NCI-H1092 (cell line): ENCODE measurements around the gene TGFB1.

Experiments used
- DNase-seq: peaks from one replicate; lab custom pipeline; 2025; lab: John Stamatoyannopoulos, UW

The TGFB1 gene

DNA sequence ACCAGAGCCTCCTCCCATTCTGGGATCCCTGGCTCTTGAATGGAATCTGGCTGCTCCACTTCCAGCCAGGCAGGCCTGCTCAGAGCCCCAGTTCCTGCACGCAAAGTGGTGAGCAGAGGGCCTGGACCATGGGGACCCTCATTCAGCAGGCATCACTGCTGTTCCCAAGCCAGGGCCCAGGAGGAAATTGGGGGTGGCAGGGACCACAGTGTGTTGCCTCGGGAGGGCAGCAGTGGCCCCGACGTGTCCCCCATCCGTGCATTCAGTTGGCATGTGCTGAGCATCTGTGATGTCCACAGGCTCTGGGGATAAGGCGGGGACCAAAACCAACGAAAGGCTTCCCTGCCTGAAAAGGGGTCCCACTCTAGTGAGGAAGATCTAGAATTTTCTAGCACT lies 32.5 kb downstream of the TGFB1 start:
- DNase-seq: no peak

DNA sequence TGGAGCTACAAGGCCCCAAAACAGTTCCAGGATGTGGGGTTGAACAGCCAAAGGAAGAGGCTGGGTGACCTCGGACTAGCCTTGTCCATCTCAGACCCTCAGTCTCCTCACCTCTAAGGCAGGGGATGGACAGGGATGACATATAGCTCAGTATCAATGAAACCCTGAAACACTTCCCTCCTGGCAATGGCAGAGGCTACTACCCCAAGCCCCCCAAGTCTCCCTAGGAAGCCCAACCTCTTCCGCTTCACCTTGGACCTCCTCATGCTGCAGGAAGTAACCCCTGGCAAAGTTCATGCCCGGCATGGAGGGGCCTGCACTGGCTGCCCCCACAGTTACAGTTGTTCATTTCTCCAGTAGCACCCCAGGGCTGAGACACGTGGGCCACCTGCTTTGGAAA lies 33.2 kb downstream of the TGFB1 start:
- no peak for DNase-seq

DNA sequence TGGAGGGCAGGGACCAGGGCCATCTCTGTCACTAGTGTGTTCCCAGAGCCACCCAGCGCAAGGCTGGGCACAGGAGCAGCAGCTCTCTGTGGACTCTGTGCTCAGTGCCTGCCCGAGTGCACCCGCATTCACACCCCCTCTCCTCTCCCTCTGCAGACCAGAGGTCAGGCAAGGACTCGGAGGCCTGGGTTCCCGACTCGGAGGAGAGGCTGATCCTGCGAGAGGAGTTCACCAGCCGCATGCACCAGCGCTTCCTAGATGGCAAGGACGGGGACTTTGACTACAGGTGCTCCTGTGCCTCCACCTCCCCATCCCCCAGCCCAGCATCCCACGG lies 33.6 kb downstream of the TGFB1 start:
- DNase-seq: no peak

DNA sequence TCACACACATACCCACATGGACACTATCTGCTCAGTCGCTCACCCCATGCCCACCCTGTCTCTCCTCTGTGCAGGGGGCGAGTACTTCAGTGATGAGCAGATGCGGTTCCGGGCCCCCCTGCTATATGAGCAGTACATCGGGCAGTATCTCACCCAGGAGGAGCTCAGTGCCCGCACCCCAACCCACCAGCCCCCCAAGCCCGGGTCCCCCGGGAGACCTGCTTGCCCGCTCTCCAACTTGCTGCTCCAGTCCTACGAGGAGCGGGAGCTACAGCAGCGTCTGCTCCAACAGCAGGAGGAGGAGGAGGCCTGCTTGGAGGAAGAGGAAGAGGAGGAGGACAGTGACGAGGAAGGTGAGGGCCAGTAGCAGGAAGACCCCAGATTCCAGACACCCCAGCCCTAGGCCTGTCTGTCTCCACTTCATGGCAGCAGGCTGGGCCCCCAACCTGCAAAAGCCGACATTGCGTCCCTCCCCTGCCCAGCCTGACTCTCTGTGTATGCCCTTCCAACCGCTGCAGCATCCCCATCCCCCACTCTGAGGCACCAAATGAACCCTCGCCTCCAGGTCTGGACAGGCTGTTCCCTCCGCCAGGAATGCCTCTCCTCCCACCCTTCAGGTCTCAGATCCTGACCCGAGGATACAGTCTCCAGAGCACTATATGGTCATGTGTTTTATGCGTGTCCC lies 34.1 kb downstream of the TGFB1 start:
- no peak for DNase-seq

DNA sequence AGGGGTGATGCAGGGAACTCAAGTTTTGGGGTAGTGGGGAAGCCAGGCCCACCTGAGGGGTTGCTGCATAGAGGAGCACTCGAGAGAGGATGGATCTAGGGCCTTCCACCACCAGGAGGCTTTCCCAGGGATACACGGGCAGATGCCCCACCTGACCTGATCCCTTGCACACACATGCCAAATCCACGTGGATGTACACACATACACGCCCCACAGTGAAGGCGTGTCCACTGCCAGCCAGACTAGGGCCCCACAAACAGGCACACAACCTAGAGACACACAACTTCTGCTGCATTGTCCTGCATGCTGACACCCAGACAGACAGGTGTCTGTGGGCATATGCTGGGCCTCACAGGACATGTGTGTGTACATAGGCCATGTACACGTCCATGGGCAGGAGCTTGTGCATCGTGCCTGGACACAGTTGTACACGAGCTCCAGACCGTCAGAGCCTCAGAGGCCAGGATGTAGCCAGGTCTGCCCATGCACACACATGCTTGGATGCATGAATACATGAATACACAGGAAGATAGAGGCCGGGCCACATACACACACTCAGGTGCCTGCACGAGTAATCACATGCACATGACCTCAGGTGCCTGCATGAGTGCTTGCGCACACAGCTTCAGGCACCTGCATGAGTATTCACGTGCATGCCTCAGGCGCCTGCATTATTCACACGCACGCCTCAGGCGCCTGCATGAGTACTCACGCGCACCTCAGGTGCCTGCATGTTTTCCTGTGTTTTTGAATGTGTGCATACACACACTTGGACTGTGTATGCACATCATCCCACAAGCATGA lies 34.8 kb downstream of the TGFB1 start:
- DNase-seq: no peak

DNA sequence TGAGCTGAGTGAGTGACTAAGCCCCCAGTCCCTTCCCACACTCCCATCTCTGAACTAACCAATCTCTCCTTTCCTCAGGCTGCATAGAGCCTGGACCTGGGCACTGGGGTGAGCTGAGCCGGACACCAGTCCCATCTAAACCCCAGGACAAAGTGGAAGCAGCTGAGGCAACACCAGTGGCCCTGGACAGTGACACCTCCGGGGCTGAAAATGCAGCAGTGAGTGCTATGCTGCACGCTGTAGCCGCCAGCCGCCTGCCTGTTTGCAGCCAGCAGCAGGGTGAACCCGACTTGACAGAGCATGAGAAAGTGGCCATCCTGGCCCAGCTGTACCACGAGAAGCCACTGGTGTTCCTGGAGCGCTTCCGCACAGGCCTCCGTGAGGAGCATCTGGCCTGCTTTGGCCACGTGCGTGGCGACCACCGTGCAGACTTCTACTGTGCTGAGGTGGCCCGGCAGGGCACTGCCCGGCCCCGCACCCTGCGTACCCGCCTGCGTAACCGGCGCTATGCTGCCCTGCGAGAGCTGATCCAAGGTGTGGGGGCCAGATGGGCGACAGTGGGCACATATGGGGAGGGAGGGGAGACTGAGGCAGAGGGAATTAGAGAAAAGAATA lies 37.3 kb downstream of the TGFB1 start:
- no peak for DNase-seq

DNA sequence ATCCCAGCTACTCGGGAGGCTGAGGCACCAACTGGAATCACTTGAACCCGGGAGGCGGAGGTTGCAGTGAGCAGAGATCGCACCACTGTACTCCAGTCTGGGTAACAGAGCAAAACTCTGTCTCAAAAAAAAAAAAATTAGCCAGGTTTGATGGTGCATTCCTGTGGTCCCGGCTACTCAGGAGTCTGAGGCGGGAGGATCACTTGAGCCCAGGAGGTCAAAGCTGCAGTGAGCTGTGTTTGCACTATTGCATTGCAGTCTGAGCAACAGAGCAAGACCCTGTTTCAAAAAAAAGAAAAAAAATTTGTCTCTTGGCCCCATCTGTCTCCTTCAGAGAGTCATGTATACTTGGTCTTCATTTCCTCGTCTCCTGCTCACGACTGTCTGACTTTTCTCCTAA lies 42.1 kb downstream of the TGFB1 start:
- DNase-seq: no peak

DNA sequence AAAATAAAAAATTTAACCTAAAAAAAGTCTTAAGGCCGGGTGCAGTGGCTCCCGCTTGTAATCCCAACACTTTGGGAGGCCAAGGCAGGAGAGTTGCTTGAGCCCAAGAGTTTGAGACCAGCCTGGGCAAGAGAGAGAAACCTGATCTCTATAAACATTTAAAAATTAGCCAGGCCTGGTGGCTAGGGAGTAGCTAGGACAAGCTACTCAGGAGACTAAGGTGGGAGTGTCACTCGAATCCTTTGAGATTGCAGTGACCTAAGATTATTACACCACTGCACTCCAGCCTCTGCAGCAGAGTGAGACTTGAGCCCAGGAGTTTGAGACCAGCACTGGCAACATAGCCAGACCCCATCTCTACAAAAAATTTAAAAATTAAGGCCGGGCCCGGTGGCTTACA lies 42.6 kb downstream of the TGFB1 start:
- DNase-seq: no peak

DNA sequence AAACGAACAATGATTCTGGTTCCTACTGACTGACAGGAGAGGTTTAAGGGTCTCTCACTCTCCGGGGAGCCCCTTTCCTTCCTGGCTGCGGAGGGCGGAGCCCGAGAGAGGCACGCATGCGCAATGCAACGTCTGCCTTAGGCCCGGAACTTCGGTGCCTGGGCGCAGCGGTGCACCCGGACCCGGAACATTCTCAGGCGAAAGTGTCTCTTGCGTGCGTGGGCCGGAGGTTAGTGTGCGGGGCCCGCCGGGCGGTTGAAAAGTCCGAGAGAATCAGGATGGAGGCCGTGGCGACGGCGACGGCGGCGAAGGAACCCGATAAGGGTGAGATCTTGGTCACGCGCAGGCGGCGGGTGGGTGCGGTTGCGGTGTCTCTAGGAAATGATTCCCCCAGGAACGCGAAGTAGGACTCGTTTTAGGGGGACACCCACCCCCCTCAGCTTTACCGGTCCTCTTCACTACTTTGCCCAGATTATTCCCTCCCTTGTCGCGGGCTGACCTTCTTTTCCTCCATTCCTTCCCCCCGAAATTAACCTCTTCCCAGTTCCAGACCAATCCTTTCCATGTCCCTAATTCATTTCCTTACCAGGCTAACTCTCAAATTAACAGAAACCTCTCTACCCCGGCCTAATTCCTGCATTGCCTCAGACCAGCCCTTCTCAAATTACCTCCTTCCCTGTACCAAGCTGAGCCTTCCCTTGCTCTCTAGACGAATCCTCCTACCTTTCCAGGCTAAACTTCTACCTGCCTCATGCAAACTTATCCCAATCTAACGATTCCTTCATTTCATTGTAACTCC lies 43.5 kb downstream of the TGFB1 start, which contains the start of gene CCDC97:
Gene CCDC97 (plus strand): TSS at position 140 of the 799 bp plus-strand sequence. CDS start 139 bp downstream, at position 279.
- DNase-seq: peak; percentile 75

DNA sequence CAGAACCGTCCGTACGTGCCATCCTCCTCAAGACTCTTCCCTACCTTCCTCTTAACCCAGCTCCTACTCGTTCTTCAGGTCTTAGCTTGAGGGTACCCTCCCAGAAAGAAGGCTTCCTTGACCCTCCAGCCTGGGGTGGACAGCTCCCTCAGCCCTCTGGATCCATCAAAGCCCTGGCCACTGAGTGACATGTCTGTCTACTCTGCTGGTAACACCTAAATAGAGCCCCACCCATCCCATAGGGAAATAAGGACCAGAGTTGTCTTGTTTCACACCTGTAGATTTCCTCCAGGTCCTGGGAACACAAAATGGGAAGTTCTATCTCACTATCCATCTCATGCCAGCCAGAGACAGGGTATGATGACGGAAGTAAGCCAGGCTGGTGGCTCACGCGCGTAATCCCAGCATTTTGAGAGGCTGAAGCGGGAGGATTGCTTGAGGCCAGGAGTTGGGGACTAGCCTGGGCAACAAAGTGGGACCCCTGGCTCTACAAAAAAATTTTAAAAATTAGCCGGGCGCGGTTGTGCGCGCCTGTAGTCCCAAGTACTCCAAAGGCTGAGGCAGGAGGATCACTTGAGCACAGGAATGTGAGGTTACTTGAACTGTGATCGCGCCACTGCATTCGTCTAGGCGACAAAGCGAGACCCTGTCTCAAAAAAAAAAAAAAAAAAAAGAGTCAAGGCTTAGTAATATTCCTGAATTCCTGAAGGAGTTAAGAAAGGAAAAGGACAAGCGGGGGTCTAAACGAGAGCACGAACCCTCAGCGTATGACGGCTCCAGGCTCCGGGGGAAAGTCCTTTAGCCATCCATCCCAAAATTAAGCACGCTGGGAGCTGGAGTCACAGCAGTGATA lies 44.3 kb downstream of the TGFB1 start:
- no peak for DNase-seq

DNA sequence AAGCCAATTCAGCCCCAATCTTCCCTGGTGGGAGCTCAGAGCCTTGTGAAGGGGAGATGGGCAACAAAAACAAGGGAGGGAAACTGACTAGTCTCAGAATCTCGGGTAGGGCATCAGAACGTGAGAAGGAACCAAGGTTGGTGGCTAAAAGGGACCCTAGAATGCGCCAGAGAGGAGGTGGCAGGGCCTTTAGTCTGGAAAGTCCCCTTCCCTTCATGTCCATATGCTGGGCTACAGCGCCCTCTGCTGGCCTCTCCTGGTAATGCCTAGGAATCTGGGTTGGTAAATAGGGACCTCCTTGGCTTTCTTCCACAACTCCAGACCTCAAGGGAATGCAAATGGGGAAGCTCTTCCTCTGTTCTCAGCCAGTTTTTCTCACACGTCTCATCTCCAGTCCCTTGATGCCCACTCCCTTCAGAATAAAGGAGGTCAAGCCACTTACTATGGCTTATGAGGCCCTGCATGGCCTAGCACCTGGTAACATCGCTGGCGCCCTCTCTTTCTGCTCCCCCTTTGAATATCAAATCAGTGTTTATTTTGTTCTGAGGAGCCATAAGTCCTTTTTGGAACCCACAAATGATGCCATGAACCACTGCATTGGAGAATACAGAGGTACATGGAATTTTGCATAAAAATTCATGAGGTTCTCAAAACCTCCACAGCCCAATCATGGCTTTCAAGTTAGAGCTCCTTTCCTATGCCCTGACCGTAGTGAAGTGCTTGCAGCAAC lies 45.1 kb downstream of the TGFB1 start:
- DNase-seq: peak; percentile 67

DNA sequence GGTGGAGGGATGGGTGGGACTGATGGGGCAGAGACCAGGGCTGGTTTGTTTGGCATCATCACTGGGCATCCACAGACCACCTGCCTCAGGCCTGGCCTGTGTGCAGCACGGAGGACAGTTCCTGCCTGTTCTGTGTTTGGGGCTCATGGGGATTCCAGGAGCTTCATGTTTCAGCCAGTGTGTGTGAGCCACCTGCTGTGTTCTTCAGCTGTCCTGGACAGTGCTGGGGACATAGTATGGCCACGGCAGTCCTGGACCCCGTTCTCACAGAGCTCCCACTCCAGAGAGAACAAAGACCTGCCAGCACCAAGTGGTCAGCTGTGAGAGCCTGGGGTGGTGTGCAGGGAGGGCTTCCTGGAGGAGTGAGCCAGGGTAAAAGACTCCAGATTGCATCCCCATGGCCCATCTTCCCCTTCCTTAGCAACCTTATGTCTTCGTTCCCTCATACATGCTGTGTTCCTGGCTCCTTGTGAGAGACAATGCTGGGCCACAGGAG lies 45.7 kb downstream of the TGFB1 start:
- no peak for DNase-seq

DNA sequence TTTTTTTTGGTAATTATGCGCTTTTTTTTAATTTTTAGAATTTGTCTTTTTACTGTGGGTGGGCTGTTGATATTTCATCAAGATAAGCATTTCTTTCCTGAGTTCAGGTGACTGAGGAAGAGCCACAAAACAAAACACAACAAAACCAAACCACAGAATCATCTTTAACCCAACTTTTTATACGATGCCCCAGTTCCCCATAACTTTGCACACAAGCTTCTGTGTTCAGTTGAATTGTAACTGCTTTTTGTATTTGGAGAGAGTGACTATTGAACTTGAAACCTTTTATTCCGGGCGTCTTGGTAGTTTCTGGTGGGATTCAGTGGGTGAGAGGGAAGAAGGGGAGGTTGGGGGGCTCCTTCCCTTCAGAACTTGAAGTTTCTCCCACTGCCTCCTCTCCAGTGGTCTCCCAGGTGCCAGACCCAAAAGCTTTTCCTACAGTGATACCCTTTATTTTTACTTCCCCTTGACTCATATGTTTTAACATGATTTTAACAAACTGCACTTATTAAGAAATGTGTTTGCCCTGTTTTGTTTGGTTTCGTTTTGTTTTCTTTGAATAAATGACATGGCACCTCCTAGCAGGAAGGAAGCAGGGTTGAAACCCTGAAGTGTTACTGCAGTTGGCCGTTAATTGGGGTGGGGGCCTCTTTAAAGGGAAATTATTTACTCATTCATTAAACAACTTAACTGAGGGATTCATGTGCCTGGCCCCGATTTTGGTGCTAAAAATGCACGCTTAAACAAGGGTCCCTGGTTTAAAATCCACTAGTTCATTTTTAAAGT lies 46.4 kb downstream of the TGFB1 start:
- DNase-seq: no peak

DNA sequence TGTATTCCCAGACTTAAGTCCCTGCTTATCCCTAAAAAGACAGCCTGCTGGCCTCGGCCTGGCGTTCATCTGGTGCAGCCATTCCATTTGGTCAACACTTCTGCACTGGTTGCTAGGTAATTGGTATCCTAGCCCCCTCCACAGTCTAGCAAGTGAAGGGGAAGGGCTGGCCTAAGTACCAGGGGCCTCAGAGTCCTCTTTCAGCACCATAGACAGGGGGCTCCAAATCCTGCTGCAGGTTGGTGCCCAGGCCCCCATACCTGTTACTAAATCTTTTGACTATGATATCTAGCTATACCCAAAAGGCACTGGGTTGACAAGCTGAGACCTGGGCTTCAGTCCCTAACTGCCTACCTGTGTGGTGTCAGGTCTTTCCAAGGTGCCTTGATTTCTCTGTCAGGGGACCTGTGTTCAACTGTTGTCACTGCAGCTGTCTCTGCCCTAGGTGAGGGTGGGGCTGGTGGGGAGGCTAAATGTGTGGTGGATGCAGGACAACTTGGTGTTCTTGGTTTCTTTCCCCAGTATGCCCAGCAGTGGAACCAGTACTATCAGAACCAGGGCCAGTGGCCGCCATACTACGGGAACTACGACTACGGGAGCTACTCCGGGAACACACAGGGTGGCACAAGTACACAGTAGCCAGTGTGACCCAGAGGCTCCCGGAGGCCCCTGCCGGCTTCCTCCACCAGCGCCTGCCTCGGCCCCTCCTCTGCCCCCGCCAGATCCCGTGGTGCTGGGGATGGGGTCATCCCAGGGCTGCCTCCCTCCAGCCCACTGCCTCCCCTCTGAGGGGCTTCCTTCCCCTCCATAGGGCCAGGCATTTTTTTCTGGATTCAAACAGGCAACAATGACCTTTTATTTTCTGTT lies 47.6 kb downstream of the TGFB1 start:
- DNase-seq: no peak

DNA sequence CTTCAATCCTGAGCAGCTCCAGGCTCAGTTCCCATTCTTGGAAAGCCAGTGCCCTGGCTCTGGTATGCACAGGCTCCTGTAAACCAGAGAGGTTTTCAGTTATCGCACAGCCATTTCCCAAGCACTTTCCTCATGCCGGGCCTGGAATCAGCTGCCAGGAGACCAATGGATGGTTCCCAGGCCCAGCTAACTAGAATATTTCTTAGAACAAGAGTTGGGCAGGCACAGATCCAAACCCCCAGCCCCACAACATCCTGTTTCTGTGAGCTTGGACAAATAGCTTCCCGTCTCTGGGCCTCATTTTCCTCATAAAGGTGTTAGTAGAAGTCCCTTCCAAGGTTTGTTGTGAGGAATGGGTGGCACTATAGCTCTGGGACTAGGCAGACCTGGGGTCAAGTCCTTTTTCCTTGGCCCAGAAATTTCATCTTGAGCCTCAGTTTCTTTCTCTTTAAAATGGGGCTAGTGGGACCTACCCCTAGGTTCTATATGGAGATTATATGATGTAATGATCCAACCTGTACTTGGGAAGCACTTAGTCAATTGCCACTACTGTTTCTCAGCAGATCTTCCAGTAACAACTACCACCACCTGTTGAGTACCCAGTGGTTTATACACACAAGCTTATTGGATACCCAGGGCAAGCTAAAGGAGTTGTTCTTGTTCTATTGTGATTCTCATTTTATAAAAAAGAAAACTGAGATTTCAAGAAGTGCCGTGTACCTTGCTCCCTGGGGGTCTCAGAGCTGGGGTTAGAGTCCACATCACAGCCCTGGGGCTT lies 48.8 kb downstream of the TGFB1 start:
- no peak for DNase-seq

DNA sequence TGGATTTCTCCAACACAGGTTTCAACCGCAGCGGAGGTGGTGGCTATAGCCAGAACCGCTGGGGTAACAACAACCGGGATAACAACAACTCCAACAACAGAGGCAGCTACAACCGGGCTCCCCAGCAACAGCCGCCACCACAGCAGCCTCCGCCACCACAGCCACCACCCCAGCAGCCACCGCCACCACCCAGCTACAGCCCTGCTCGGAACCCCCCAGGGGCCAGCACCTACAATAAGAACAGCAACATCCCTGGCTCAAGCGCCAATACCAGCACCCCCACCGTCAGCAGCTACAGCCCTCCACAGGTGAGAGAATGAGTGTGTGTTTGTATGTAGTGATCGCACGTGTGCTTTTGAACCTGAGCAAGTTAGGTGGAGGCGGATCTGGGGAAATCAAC lies 49.8 kb downstream of the TGFB1 start:
- DNase-seq: no peak

DNA sequence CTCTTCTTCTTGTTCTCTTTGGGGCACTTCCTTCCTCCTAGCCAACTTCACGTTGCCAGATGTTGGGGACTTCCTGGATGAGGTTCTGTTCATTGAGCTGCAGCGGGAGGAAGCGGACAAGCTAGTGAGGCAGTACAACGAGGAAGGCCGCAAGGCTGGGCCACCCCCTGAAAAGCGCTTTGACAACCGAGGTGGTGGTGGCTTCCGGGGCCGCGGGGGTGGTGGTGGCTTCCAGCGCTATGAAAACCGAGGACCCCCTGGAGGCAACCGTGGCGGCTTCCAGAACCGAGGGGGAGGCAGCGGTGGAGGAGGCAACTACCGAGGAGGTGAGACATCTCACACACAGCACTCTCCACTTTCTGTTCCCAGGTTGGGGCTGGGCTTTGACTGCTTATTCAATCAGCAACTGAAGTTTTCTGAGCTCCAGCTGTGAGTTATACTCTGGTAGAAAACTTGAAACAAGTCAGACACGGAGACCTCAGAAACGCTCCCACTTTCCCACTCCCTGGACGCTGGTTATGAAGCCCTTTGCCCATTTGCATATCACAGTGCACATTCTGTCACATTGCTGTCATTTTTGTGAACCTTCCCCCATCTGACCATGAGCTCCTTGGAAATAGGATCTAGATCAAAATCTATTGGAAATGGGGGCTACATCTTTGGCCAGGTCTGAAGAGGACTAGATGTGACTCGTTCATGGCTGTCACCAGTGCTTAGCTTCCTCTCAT lies 50.9 kb downstream of the TGFB1 start:
- DNase-seq: no peak
